Hematopoietic multipotent progenitor cell treated with erythropoietin and hydrocortisone succinate and interleukin-3 and kit ligand, for 4 days (in vitro differentiated cells): ENCODE results near the gene CLEC20A.
"Not testable (repeated sequence)": the region's sequence is repeated elsewhere in the genome, so short reads cannot be mapped to it uniquely, and the experiment has no call there.

Experiments used
- DNase-seq: peaks from one replicate; pipeline ENCODE4 v3.0.0-alpha.2; 2015

The CLEC20A gene

GRCh38 chr1:178528953-178529335 is 32.2 kb upstream of the CLEC20A start:
- DNase-seq, result no peak

GRCh38 chr1:178528228-178528952 is 31.6 kb upstream of the CLEC20A start:
- no peak for DNase-seq

GRCh38 chr1:178527117-178527516 is 30.4 kb upstream of the CLEC20A start:
- no peak for DNase-seq

GRCh38 chr1:178521241-178521640 is 24.5 kb upstream of the CLEC20A start:
- no peak for DNase-seq

GRCh38 chr1:178520803-178521202 is 24.0 kb upstream of the CLEC20A start:
- DNase-seq, result no peak

- DNase-seq, result no peak
These were observed 22.1 kb upstream of the CLEC20A start for GRCh38 chr1:178518894-178519293.

- DNase-seq, result no peak
These were observed 19.3 kb upstream of the CLEC20A start for GRCh38 chr1:178516110-178516509.

GRCh38 chr1:178513278-178513983 is 16.7 kb upstream of the CLEC20A start:
- no peak for DNase-seq

GRCh38 chr1:178512566-178513277 is 16.0 kb upstream of the CLEC20A start, which contains the start of gene TEX35:
TEX35 (plus strand) TSS chr1:178513109; CDS start chr1:178513189, 80 bp downstream.
- no peak for DNase-seq

- DNase-seq, result no peak
These were observed 13.4 kb upstream of the CLEC20A start for GRCh38 chr1:178510155-178510554.

GRCh38 chr1:178509414-178510007 is 12.7 kb upstream of the CLEC20A start:
- DNase-seq, result no peak

- DNase-seq, result peak; percentile 57
These were observed 9.9 kb upstream of the CLEC20A start for GRCh38 chr1:178506669-178507068.

GRCh38 chr1:178506177-178506576 is 9.4 kb upstream of the CLEC20A start:
- no peak for DNase-seq

GRCh38 chr1:178504286-178504685 is 7.5 kb upstream of the CLEC20A start:
- DNase-seq, result no peak

- no peak for DNase-seq
These were observed 7.1 kb upstream of the CLEC20A start for GRCh38 chr1:178503849-178504248.

GRCh38 chr1:178503316-178503715 is 6.6 kb upstream of the CLEC20A start:
- not testable (repeated sequence) for DNase-seq

GRCh38 chr1:178502856-178503255 is 6.1 kb upstream of the CLEC20A start:
- DNase-seq, result no peak

- no peak for DNase-seq
These were observed 5.6 kb upstream of the CLEC20A start for GRCh38 chr1:178502330-178502714.

GRCh38 chr1:178501705-178502329 is 5.1 kb upstream of the CLEC20A start:
- DNase-seq, result peak; percentile 85

- no peak for DNase-seq
These were observed 4.3 kb upstream of the CLEC20A start for GRCh38 chr1:178500936-178501554.

- no peak for DNase-seq
These were observed 3.5 kb upstream of the CLEC20A start for GRCh38 chr1:178500091-178500770.
